ENCODE measurements around the gene GZMM.

Gene GZMM

DNA sequence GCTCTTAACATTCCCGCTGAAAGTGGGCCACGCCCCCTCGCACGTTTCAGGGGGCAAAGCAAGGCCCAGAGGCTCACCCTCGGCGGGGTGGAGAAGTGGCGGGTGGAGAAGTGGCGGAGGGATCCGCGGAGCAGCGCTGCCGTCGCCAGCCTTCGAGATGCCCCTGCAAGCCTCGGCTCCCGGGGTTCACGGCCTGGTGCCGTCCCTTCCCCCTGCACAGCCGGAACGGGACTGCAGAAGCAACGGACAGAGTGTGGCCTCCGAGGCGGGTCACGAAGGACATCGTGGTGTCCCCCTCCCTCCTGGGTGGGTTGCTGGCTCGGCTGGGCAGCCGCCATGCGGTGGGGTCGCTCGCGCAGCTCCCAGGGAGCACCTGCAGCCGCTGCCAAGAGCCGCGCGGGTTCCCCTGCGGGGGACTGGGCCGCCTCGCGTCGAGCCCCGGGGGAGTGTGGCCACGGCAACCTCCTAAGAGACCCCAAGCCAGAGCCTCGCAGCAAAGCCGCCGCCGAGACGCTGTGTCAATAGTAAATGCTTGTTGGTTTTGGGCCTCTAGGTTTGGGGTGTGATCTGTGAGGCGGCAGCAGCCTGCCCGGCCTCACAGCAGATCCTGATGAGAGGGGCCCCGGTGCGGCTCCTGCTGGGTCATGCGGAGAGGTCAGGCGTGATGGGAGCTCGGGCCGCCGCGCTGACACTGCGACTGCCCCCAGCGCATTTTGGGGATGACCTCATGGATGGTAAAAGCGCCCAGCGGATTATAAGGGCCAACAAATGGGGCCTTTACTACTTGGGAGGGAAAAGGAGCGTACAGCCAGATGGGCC is 31.1 kb upstream of the GZMM start:
- DNase-seq, result no peak

DNA sequence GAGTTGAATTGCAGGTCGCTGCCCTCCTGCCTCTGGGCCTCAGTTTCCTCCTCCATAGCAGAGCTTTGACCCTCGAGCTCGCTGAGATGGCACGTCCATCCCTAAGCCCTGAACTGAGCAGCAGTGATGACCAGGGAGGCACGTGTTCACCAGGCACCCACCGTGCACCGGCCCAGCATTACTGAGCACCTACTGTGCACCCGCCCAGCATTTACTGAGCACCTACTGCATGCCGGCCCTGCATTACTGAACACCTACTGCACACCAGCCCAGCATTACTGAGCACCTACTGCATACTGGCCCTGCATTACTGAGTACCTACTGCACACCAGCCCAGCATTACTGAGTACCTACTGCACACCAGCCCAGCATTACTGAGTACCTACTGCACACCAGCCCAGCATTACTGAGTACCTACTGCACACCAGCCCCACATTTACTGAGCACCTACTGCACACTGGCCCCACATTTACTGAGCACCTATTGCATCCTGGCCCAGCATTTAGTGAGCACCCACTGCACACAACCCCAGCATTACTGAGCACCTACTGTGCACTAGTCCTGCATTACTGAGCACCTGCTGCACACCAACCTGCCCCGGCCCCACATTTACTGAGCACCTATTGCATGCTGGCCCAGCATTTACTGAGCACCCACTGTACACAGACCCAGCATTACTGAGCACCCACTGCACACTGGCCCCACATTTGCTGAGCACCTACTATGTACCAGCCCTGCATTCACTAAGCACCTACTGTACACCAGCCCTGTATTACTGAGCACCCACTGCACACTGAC is 30.3 kb upstream of the GZMM start:
- DNase-seq, result no peak

DNA sequence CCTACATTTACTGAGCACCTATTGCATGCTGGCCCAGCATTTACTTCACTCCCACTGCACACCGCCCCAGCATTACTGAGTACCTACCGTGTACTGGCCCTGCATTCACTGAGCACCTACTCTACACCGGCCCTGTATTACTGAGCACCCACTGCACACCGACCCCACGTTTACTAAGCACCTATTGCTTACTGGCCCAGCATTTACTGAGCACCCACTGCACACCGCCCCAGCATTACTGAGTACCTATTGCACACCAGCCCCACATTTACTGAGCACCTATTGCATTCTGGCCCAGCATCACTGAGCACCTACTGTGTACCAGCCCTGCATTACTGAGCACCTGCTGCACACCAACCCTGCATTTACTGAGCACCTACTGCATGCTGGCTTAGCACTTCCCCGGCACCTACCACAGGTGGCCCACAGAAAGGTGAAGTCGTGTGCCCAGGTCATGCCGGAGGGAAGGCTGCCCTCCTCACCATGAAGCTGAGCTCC is 29.6 kb upstream of the GZMM start:
- DNase-seq, result no peak

DNA sequence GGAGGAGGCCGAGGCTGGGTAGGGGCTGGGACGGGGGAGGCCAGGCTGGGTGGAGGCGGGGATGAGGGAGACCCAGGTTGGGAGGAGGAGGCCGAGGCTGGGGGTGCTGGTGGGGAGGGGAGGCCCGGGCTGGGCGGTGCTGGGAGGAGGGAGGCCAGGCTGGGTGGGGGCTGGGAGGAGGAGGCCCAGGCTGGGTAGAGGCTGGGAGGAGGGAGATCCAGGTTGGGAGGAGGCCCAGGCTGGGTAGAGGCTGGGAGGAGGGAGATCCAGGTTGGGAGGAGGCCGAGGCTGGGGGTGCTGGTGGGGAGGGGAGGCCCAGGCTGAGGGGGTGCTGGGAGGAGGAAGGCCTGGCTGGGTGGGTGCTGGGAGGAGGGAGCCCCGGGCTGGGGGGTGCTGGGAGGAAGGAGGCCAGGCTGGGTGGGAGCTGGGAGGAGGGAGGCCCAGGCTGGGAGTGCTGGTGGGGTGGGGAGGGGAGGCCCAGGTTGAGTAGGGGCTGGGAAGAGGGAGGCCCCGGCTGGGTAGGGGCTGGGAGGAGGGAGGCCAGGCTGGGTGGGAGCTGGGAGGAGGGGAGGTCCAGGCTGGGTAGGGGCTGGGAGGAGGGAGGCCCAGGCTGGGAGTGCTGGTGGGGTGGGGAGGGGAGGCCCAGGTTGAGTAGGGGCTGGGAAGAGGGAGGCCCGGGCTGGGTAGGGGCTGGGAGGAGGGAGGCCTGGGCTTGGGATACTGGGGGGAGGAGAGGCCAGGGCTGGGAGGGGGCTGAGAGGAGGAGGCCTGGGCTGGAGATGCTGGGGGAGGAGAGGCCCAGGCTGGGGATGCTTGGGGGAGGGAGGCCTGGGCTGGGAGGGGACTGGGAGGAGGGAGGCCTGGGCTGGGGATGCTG is 25.9 kb upstream of the GZMM start:
- no peak for DNase-seq

DNA sequence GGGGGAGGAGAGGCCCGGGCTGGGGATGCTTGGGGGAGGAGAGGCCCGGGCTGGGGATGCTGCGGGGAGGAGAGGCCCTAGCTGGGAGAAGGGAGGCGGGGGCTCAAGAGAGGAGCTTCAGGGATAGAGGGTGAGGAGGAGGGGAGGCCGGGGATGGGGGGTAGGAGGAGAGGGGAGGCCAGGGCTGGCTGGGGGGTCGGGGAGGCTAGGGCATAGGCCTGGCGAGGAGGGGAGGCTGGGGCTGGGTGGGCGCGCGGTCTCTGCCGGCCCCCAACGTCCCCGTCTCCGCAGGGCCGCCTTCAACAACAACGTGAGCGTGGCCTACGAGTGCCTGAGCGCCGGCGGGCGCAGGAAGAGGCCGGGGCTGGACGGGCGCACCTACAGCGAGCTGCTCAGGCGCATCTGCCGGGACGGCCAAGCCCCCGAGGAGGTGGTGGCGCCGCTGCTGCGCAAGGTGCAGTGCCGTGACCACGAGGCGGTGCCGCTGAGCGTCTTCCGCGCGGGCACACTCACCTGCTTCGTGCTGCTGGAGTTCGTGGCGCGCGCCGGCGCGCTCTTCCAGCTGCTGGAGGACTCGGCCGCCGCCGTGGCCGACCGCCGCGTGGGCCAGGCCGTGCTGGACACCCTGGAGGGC is 25.1 kb upstream of the GZMM start:
- DNase-seq, result no peak

DNA sequence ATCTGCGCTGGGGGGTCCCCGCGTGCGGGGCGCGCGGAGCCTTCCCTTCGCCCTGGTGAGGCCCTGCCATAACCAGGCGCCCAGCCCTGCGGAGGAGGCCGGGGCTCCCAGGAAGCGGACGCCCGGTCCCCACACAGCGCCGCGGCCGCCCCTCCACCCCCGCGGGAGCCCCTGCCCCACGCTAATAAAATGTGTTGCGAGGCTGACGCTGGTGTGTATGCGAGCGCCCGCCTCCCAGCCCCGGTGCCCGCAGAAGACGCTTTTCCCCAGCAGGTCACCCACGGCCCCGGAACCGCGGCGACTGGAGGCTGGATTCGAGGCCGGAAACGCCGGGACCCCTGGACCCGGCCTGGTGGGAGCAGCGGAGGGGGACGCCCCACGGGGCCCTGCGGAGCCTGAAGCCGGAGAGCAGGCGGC is 24.4 kb upstream of the GZMM start:
- DNase-seq, result no peak

DNA sequence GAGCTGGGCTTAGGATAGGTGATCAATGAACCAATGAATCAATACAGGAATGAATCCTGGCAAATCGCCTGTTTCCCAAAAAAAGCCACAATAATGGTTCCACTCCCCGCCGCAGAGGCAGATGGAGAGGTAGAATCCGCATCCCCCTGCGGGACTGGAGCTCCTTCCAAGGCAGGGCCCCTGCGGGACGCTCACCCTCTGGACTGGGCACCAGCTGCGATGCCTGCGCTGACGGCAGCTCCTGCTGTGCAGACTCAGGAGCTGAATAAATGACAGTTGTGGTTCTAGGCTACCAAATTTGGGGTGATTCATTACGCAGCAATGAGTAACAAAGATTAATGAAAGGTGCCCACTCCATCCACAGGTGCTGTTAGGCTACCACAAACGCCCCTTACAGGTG is 21.1 kb upstream of the GZMM start:
- DNase-seq, result no peak

DNA sequence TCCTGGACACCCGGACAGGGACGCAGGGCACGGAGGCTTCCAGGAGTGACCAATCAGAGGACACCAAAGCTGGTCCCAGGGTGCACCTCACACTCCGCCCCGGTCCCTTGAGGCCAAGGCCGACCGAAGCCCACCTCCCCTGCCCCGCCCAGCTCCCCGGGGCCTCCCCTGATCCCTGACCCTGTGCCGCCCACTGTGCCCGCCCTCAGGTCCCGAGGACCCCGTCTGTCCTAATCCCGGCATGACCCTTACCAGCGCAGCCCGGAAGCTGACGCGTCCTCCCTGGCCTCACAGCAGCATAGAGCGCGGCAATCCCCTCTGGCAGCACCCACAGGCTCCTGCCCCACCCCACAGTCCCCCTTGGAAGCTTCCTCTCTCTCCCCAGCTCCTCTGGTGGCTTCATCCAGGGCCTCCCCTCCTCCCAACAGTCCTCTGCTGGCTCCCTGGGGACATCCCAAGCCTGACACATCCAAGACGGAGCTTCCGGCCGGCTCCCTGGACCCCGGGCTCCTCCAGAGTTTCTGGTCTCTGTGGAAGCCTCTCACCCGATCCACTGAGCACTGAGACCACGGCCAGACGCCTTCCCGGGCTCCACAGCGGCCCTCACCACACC is 19.7 kb upstream of the GZMM start:
- no peak for DNase-seq

DNA sequence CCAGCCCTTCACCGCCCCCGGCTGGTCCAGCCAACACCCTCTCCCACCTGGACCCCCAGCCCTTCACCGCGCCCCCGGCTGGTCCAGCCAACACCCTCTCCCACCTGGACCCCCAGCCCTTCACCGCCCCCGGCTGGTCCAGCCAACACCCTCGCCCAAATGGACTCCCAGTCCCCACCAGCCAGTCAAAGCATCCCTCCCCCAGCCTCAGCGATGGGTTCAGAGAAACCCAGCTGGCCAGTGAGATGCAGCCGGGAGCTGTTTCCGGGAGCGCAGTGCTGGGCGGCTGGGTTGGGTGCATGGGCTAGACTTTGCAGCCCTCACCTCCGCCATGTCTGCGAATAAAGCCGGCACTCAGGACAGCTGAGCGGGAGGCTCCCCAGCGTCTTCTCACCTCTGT is 18.8 kb upstream of the GZMM start:
- DNase-seq, result no peak

DNA sequence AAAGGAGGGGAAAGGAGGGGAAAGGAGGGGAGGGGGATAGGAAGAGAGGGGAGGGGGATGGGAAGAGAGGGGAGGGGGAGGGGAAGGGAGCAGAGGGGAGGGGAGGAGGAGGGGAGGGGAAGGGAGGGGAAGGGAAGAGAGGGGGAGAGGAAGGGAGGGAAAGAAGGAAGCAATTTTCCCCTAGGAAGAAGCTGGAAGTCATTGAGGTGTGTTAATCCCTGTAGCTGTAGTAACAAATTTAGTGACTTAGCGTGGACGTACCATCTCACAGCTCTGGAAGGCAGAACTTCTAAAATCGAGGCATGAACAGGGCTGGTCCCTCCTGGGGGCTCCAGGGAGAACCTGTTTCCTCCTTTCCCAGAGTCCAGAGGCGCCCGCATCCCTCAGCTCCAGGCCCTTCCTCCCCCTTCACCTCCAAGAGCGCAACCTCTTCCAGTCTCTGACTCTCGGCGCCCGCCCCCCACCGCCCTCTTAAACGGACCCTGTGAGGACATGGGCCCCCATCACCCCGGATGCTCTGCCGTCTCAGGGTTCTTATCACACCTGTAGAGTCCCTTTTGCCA is 17.9 kb upstream of the GZMM start:
- DNase-seq, result no peak

DNA sequence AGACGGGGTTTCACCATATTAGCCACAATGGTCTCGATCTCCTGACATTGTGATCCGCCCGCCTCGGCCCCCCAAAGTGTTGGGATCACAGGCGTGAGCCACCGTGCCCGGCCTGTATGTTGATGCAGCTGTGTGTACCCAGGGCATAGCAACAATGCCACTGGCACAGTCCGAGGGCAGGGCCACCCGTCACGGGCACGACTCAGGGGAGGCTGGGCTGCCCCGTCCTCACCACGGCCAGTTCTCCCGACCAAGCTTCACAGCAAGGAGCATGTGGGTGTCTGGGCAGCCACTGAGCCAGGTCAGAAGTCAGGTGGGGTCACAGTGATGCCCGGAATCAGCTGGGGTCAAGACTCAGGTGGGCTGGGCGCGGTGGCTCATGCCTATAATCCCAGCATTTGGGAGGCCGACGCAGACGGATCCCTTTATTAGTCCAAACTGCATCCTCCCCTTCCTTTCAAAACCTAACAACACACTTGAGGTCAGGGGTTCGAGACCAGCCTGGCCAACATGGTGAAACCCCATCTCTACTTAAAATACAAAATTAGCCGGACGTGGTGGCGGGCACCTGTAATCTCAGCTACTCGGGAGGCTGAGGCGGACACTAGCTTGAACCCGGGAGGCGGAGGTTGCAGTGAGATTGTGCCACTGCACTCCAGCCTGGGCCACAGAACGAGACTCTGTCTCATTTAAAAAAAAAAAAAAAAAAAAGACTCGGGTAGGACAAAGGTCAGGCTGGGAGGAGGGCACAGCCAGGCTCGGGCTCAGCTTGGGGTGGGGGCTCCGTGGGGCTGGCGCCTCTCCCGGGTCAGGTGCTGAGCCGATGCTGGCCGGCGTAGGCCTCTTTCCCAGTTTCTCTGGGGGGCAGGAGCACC is 13.5 kb upstream of the GZMM start:
- no peak for DNase-seq

DNA sequence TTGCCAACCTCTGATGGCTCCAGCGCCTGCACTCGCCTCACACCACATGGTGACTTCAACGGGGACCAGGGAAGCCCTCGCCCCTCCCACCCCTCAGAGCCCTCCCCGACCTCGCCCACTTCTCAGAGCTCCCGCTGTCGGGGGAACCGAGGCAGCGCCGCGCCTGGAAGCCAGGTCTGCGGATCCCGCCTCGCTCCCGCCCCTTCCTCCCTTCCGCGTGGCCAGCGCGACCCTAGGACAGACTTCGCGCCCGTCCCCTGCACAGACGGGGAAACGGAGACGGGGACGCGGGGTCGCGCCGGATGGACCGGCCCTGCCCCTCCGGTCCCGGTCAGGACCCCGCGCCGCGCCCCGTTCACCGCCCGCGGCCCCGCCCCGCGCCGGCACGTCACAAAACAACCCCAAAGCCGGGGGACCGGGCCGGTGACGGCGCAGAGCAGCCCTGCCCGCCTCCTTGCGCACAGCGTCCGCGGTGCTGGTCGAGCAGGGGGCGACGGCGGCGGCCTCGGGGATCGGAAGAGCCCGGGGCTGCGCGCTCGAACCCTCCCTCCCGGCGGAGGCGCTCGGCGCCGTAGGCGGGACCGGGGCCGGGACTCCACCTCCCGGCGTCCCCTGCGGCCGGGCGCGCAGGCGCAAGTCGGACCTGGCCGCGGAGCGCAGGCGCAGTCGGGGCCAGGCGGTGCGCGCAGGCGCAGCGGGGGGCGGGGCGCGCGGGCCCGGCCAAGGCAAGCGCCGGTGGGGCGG is 12.7 kb upstream of the GZMM start:
- DNase-seq, result peak; percentile 91

DNA sequence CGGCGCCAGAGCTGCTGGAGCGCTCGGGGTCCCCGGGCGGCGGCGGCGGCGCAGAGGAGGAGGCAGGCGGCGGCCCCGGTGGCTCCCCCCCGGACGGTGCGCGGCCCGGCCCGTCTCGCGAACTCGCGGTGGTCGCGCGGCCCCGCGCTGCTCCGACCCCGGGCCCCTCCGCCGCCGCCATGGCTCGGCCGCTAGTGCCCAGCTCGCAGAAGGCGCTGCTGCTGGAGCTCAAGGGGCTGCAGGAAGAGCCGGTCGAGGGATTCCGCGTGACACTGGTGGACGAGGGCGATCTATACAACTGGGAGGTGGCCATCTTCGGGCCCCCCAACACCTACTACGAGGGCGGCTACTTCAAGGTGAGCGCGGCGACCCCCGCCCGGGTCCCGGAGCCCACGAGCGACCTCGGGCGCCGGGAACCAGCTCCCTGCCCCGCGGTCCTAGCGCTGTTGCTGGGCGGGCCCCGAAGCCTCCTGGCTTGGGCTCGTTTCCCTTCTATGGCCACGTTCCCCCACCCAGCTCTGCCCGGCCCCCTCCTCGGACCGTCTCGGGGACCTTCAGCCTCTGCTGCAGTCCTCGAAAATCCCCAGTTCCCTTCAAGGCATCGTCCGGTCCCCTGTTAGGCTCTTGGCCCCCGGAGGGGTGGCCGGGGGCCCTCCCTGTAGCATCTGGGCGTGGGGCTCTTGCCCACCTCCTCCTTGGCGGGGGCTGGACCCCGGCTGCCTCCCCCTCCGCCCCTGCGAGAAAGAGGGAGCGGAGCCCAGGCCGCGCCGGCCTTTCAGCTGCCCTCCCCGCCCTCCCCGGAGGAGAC is 11.9 kb upstream of the GZMM start, which contains the start of gene CDC34:
Gene CDC34, plus strand, starts transcription at position 8 of the 808 bp plus-strand sequence. Its CDS starts 172 bp downstream, at position 180.
- peak; percentile 16 for DNase-seq

DNA sequence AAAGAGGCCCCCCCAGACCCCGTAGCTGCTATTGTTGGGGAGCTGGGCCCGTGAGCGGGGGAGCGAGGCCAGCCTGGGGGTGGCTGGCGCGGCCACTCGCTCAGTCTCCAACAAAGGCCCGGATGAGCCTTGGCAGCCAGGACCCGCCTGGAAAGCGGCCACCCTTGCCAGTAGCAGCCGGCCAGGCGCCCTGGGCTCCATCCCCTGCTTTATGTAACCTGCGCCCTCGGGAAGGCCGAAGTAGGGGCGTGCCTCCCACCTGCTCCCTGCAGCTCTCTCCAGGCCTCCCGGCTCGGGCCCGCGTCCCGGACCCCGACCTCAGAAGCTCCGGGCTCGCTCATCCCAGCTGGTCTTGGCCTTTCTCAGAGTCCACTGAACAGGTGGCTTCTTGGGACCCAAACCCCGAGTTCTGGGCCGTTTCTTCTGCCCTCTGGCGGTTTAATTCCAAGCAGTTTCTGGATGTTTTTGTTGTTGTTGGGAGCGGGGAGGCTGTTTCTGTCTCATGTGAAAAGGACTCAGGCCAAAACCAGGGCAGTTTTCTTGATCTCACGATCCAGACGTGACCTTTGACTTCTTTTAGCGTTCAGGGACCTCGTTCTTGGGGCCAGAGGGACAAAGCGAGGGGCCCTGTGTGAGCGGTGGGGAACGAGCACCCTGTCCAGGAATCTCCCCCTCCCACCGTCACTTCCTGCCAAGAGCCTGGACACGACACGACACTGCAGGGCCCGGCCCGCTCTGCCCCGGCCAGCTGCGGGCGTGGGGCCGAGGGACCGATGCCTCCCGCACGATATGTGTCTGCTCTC is 11.1 kb upstream of the GZMM start:
- DNase-seq, result peak; percentile 52

DNA sequence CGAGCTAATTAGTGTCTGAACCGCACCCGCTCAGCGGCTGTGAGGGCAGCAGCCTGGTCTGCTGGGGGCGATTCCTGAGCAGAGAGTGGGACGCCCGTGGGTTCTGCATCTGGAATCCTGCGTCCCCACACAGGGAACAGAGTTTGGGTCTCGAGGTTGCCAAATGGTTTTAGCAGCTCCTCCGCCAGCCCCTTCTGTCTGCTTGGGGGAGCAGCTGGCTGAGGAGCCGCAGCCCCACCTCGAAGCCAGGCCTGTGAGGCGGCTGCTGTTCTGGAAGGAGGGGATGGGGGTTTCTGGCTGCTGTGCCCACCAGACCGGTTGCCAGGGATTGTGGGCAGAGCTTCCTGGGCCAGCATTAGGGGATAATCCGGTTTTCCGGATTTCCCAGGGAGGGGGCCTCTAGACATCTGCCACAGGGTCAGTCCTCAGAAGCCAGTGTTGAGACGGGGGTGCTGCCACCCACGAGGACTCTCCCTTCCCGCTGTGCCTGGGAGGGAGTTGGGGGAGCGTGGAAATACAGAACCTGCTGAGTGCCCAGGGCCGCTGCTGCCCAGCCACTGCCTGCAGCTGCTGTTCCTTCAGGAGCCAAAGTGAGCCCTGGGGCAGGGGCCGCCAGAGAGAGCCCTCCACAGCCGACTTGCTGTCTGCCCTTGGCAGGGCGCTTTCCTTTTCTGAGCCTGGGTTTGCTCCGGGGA is 10.3 kb upstream of the GZMM start:
- DNase-seq, result no peak

DNA sequence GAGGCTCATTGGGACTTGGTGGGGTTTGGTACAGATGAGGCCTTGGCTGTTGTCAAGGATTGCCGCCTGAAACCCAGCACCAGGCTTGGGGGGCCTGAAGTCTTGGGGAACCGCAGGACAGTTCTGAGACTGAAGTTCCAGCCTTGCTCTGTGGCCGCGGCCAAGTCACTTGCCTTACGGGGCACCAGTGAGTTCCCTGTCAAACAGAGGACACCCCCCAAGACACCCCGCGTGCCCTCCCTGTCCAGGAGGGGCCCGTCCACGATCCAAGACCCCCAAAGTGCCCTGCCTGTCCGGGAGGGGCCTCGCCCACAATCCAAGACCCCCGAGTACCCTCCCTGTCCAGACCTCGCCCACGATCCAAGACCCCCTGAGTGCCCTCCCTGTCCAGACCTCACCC is 9.8 kb upstream of the GZMM start:
- DNase-seq, result no peak
